ENCODE measurements around the gene ERICH4.
A peak's percentile ranks its signal among the peaks of the same experiment; 100 is the strongest.
"Not testable (repeated sequence)": the region's sequence is repeated elsewhere in the genome, so short reads cannot be mapped to it uniquely, and the experiment has no call there.

Gene ERICH4

GRCh38 chr19:41415154-41415571, 27.8 kb upstream of the ERICH4 start:
- no peak for DNase-seq

DNA sequence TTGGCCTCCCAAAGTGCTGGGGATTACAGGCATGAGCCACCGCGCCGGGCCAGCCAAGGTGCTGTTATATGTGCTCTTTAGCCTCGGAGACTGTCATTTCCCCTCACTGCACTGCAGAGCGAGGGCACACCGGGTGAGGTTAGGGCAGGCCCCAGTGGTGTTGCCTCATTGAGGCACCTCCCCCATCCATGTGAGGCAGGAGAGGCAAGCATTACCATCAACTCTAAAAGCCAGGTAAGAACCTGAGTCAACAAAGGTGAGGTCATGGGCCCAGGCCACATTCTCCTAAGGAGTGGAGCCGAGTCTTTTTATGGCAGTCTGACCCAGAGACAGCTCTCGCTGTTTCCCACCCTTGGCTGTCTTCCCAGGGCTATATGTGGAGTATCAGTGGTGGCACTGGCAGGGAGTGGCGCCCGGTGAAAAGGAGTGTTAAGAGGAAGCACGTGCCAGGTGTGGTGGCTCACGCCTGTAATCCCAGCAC, 26.7 kb upstream of the ERICH4 start:
- DNase-seq = no peak

DNA sequence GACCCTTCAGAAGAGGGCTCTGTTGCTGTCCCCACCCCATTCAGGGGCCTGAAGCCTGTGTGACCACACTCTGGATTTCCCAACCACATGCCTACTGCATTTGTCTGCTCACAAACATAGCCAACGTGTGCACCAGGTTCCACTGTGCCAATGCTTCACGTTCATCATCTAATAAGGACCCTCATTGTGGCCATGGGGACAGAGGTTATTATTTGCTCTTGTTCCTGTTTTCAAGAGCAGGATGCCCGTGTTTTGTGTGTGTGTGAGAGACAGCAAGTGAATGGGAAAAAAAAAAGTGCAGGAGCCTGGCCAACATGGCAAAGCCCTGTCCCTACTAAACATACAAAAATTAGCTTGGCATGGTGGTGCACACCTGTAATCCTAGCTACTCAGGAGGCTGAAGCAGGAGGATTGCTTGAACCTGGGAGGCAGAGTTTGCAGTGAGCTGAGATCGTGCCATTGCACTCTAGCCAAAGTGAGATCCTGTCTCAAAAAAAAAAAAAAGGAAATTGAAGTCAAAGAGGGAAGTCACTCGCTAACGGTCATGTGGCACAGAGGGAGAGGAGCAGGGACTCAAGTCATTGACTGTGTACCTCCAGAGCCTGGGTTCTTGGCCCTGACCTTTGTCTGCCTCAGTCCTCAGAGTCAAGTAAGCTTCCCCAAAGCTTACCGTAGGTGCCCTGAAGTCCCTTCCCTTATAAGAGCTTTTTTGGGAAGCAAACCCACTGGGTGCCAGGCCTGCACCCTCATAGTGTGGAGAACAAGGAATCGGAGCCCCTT, 22.7 kb upstream of the ERICH4 start:
- DNase-seq = no peak

GRCh38 chr19:41421314-41421713, 21.6 kb upstream of the ERICH4 start:
- DNase-seq = no peak

DNA sequence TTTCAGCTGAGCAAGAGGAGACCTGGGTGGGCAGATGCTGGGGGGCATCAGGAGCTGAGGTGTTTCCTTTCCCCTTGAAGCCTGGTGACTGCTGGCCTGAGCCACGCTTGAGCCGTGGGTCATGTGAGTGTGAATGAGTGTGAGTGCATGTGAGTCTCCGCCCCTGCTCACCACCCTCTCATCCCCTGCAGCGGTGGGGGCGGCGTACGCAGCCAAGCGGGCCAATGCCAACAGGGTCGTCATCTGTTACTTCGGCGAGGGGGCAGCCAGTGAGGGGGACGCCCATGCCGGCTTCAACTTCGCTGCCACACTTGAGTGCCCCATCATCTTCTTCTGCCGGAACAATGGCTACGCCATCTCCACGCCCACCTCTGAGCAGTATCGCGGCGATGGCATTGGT, 21.0 kb upstream of the ERICH4 start:
- DNase-seq = no peak

- DNase-seq = no peak
Observed at GRCh38 chr19:41422456-41422855, 20.5 kb upstream of the ERICH4 start.

DNA sequence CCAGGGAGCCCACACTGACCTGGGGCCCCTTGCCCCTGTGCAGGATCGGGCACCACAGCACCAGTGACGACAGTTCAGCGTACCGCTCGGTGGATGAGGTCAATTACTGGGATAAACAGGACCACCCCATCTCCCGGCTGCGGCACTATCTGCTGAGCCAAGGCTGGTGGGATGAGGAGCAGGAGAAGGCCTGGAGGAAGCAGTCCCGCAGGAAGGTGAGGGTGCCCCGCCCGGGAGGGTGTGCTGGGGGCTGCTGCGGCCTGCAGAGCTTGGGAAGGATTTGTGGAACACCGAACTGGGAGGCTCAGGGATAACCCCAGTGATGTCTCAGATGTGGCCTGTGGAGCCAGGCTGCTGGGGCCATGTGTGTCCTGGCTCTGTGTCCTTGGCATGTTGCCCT, 20.0 kb upstream of the ERICH4 start:
- DNase-seq = no peak

DNA sequence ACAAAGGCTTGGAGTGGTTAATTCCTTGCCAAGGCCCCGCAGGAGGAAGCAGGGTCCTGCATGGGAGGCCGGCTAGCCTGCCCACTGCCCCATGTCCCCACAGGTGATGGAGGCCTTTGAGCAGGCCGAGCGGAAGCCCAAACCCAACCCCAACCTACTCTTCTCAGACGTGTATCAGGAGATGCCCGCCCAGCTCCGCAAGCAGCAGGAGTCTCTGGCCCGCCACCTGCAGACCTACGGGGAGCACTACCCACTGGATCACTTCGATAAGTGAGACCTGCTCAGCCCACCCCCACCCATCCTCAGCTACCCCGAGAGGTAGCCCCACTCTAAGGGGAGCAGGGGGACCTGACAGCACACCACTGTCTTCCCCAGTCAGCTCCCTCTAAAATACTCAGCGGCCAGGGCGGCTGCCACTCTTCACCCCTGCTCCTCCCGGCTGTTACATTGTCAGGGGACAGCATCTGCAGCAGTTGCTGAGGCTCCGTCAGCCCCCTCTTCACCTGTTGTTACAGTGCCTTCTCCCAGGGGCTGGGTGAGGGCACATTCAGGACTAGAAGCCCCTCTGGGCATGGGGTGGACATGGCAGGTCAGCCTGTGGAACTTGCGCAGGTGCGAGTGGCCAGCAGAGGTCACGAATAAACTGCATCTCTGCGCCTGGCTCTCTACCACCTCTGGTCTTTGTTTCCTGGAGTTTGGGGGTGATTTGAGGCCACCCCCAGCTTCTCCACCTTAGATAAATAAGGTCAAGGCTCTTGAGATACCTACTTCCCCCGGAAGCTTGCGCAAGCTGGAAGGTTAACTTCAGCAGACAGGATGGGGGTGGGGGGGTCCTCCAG, 18.4 kb upstream of the ERICH4 start:
- DNase-seq = no peak

GRCh38 chr19:41425174-41426115, 17.5 kb upstream of the ERICH4 start:
- DNase-seq = no peak

- DNase-seq = no peak
Observed at GRCh38 chr19:41426116-41426841, 16.7 kb upstream of the ERICH4 start.

GRCh38 chr19:41426952-41427646, 15.9 kb upstream of the ERICH4 start, which contains the start of gene B3GNT8:
Gene B3GNT8, minus strand, starts transcription at chr19:41427374. Its CDS starts 596 bp downstream, at chr19:41426778.
- DNase-seq = peak; percentile 38

DNA sequence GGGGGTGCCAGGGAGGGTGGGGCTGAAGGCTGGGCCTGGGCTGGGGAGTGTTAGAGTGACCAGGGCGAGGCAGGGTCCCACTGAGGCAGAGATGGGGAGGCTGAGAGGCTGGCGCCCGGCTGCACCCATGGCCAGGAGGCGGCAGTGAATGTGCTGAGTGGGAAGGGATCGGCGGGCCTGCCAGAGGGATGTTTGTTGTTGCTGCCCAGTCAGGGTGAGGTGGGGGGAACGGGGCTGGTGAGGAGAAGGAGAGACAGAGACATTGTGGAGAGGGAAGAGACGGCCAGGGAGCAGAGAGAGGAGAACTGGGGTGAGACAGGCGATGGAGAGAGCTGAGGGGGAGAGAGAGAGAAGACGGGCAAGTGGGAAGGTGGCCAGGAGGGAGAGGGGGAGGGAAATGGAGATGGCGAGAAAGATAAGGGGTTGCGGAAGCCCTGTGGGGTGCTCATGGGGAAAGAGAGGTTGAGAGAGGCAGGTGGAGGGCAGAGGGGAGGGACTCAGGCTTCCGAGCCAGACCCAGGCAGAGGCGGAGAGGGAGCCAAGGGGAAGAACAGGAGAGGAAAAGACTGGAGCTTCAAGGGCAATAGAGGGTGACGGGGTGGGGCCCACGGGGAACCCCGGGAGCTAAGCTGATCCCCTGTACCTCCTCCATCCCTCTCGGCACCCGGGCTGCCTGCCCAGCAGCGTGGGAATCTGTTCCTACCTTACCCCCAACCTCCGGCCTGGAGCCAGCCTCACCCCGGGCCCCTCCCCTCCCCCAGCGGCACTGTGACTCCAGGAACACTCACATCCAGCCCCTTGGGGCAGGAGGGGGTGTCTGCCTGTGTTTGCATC, 15.1 kb upstream of the ERICH4 start:
- no peak for DNase-seq

DNA sequence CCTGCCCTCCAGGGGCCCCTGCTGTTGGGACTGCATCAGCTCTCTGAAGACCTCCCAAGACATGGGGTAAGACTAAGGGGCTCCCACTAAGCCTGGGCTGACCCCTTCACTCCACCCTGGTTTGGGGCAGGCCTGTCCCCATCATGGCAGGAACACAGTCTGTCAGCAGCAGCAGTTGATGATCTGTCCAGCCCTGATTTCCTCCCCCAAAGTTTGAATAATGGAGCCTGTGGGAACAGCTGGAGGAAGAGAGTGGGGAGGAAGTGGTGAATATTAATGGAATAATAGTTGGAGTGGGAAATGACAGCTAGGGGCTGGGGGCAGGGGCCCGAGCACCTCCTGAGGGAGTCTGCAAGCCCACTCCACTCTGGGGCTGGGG, 14.5 kb upstream of the ERICH4 start:
- DNase-seq = no peak

DNA sequence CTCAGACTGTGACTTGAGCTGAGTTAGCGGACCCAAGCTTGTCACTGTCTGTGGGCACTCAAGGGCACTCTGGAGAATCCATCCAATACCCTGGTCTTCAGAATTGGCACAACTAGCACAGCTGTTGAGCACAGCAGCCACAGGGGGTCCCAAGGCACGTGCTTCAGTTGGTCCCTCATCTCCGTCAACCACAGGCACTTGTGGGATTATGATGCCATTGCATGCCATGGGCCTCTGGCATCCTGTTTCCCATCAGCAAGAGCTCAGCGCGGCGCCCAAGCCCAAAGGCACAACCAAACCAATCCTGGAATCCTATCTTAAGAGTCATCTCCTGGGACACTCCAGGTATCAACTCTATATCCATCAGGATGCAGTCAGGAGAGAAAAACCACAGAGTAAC, 12.0 kb upstream of the ERICH4 start:
- no peak for DNase-seq

DNA sequence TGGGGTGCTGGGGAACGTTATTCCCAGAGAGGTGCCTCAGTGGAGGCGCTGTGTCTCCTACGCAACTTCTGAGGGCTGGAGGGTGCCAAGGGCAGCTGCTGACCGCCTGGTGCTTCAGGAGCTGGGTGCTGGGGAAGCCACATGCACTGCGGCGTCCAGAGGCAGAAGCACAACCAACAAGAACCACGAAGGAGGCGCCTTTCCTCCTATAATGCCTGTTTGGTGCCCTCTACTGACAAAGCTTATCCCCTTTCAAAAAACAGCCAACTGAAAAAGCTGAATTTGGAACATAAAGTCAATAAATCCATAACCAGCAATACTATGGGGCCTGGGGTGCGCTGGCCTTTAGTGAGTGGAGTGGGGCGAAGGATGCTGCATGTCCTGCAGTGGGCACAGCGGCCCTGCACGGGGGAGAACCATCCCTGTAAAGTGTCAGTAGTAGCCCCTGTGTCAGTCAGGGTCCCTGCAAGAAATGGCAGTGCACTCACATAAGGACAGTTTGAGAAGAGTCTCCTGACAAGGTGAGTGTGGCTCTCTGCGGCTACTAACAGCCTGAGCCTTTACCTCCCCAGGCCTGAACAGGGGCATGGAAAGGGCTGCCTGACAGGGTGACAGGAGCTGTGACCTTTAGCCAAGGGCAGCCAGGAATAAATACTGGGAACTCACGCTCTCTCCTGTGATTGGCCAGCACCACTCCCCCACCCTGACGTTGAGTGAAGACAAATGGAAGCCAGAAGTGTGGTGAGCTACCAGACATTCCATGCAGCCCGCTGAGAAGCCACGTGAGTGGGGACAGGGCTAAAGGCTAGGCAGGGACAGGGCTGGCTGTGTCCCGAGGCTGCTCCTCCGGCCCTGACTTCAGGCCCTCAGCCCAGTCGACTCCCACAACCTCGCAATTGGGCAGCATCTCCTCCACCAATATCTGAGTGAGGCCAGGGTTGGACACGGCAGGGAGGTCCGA, 11.2 kb upstream of the ERICH4 start:
- DNase-seq = no peak

DNA sequence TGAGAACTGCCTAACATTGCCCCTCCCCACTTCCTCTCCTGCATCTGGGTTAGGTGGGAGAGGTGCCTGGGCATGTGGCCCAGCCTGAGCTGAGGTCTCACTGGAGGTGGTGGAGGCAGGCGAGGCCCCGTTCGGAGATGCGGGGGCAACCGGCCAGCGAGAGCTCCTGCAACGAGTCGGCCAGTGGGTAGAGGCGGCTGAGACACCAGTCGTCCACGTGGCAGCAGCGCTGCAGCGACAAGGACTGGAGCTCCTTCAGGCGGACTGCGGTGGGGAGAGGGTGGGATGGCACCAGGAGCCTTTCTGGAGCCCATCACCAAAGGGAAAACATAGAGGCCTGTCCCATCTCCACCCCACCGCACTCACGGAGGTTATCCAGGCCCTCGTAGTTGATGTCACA, 9.8 kb upstream of the ERICH4 start:
- DNase-seq = no peak

DNA sequence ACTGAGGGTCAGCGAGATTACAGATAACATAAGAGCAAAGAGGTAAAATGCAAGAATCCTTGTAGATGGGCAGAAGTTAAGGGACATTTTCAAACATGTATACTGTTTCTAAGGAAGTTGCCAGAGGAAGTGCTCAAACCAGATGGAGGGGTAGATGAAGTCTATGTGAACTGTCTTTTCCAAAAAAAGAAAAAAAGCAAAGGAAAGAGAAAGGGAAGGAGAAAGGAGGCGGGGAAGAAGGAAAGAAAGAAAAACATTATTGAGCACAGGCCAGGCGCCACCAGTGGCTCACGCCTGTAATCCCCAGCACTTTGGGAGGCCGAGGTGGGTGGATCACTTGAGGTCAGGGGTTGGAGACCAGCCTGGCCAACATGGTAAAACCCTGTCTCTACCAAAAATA, 8.5 kb upstream of the ERICH4 start:
- DNase-seq = no peak

- DNase-seq = not testable (repeated sequence)
Observed at GRCh38 chr19:41435376-41435775, 7.6 kb upstream of the ERICH4 start.

DNA sequence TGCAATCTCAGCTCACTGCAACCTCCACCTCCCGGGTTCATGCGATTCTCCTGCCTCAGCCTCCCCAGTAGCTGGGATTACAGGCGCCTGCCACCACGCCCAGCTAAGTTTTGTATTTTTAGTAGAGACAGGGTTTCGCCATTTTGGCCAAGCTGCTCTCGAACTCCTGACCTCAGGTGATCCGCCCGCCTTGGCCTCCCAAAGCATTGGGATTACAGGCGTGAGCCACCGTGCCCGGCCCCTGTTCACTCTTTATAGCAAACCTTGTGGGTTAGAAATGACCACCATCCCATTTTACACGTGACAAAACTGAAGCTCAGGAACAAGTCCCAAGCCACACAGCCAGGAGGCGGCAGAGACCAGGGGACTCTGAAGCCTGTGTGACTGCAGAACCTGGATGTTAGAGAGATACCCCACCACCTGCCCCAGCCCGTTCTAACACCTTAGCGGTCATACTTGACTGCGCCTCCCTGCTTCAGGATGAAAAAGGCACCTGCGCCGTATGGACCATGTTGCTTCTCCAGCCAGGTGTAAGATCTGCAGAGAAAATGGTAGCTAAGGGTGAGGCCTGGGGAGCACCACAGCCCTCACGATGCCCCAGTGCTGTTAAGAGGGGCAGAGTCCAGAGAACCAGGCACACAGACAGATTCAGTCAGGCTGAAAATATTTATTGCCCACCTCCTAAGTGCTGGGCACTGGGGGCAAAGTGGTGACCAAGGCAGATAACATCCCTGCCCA, 6.9 kb upstream of the ERICH4 start:
- no peak for DNase-seq

Measured in NCI-H226 (cell line).